Mucosa of descending colon (tissue), 3 donors: Measurements from ENCODE around the gene NOSTRIN. TPM values are rescaled to one million over a fixed set of nuclear protein-coding genes. Genes with fewer than 3 reads are reported as not detected.

Experiments
- ATAC-seq: fragments of 200-7000 bp; cut with Tn5 transposase; one replicate; pipeline ENCODE4 v1.9.1; 2020; ENCODE audit warnings: mild to moderate bottlenecking, moderate library complexity
- DNase-seq, 3 donors: peaks; one replicate each; pipeline ENCODE4 v3.0.0-alpha.2; 2020
- H3K36me3 ChIP-seq: fragments of 200-600 bp; one replicate; pipeline ENCODE4 v1.8.0; 2021; ENCODE audit warnings: low read depth, mild to moderate bottlenecking
- H3K4me1 ChIP-seq: fragments of 200-600 bp; one replicate; pipeline ENCODE4 v1.8.0; 2021; ENCODE audit warnings: low read depth, mild to moderate bottlenecking
- H3K4me3 ChIP-seq: fragments of 200-600 bp; one replicate; pipeline ENCODE4 v1.8.0; 2021; ENCODE audit warnings: mild to moderate bottlenecking
- H3K9me3 ChIP-seq: fragments of 200-600 bp; one replicate; pipeline ENCODE4 v1.8.0; 2021; ENCODE audit warnings: mild to moderate bottlenecking
- intact Hi-C, 2 donors: fragments of 100-400 bp; cut with DNase I in 1 of 2; cut with micrococcal nuclease in 1 of 2; formaldehyde crosslinking; loops; one replicate each; pipeline versions ENCODE4 v1.11.0 to v1.11.1; 2022; cut with DNase I, micrococcal nuclease
- total RNA-seq, 3 donors: library from RNA; stranded (reverse); fragmentation: NEBNext Ultra II Directional in 2 of 3; extraction: Animal tissue kit (Norgen Biotek cat#: 25700) in 2 of 3; gene quantifications; one replicate each; pipeline versions ENCODE4 v1.2.1 to v1.2.4, GENCODE V29; 2021 to 2023
- TF ChIP-seq, protein P1 (sequence below): fragments of 200-600 bp; IDR thresholded peaks from one replicate; pipeline ENCODE4 v1.8.0; 2022; ENCODE audit warnings: antibody characterized with exemption, mild to moderate bottlenecking
- donor health status: DM: no; HTN: no; CAD: no; lungs with moderate emphysema.
- donor health status: DM: no; HTN: no; CAD: no.
- donor health status: DM: no; HTN: yes; CAD: no.

NOSTRIN gene
- total RNA-seq, 3 donors from 2014 or later = 27.3 to 78.7 (median 56.2) TPM

DNA sequence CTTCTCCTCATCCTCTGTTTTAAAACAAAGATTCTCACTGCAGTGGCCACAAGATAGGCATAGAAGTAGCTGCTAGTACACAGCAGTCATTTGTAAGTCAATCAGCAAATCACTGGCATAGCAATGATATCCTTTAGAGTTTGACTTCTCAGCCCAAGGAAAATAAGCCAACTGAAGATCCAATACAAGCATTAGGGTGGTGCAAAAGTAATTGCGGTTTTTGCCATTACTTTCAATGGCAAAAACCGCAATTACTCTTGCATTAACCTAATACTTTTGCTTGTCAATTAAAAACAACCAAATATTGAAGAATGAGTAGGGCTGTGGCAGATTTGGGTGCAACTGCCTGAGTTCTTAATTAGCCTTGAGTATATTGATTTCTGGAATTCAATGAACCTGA lies 101.5 kb downstream of the NOSTRIN start:
- intact Hi-C loops = no loop called here
- ATAC-seq (no peak), DNase-seq (no peak)
- H3K4me3 ChIP-seq = no peak overlapping the region
- no peaks in the 10 kb centered on the region for H3K36me3 ChIP-seq
- no peaks in the 10 kb centered on the region for H3K4me1 ChIP-seq
- H3K9me3 ChIP-seq = no peaks in the 10 kb centered on the region
- TF ChIP-seq, protein P1, sequence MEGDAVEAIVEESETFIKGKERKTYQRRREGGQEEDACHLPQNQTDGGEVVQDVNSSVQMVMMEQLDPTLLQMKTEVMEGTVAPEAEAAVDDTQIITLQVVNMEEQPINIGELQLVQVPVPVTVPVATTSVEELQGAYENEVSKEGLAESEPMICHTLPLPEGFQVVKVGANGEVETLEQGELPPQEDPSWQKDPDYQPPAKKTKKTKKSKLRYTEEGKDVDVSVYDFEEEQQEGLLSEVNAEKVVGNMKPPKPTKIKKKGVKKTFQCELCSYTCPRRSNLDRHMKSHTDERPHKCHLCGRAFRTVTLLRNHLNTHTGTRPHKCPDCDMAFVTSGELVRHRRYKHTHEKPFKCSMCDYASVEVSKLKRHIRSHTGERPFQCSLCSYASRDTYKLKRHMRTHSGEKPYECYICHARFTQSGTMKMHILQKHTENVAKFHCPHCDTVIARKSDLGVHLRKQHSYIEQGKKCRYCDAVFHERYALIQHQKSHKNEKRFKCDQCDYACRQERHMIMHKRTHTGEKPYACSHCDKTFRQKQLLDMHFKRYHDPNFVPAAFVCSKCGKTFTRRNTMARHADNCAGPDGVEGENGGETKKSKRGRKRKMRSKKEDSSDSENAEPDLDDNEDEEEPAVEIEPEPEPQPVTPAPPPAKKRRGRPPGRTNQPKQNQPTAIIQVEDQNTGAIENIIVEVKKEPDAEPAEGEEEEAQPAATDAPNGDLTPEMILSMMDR = no peak

DNA sequence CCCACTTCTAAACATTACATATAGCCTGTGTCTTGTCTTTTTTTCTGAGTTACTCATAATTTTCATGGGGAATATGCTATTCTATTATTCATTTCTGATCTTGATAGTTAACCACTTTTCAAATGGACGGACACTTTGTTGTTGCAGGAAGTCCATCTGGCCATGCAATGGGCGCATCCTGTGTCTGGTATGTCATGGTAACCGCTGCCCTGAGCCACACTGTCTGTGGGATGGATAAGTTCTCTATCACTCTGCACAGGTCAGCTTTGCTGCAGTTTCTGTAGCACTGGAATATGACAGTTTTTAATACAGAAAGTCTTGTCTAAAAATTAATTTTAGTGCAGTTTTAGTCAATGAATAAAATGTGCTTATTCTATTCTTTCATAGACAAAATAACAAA lies 101.9 kb downstream of the NOSTRIN start:
- Histone ChIP-seq H3K4me3 (no peak overlapping the region), H3K4me1 (no peaks in the 10 kb centered on the region), H3K36me3 (no peaks in the 10 kb centered on the region), H3K9me3 (no peaks in the 10 kb centered on the region)
- TF ChIP-seq, protein P1 = no peak
- DNase-seq = no peak
- intact Hi-C loops = no loop called here
- no peak for ATAC-seq

DNA sequence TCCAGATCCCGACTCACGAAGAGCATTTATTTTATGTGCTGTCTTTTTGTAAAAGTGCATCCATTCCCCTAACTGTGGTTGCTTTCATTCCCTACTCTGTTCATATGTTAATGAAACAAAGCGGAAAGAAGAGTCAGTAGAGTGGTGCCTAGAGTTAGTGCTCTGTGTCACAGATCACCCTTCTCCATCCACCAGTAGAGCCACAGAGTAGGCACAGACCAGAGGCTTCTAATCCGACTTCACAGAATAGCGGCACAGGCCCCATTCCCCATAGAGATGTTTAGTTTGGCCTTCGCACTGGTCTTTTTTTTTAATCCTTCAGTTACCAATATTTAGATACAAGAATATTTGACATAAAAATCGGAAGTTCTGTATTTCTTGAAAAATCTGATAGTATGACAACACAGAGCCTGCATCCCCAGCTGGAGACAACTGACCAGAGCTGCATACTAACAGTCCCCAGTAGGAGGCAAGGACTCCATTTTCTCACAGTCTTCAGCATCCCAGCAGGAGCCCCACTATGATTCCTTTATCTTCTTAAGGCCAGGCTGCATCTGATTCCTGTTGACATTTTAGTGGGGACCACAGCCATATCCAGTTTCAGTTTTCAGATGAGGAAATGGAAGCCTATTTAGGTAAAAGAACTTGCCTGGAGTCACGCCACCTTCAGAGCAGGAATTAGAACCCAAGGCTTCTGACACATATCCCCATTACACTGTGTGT lies 105.7 kb downstream of the NOSTRIN start:
- no peak overlapping the region for H3K4me3 ChIP-seq
- TF ChIP-seq, protein P1 = no peak
- H3K4me1 ChIP-seq = no peaks in the 10 kb centered on the region
- H3K36me3 ChIP-seq = no peaks in the 10 kb centered on the region
- DNase-seq = no peak
- intact Hi-C loops = no loop called here
- ATAC-seq = no peak
- H3K9me3 ChIP-seq = no peaks in the 10 kb centered on the region

DNA sequence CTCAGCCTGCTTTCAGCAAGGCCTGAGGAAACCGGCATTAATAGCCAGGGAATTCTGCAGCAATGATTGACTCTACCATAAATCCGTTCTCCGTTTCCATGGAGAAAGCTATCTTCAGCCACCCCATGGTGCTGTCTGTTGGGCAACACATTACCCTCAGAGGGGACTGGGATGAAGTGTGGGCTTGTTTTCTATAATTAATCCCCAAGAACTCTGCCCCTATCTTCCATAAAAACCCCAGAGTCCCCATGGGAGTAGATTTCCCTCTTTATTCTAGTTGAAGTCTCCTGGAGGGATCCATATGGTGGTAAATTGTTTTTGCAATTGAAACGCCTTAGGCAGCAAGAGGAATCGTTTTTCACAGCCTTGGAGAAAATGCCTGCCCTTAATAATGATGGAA lies 107.9 kb downstream of the NOSTRIN start:
- DNase-seq (no peak), ATAC-seq (no peak)
- TF ChIP-seq, protein P1 = no peak
- Histone ChIP-seq H3K4me3 (no peak overlapping the region), H3K9me3 (no peaks in the 10 kb centered on the region), H3K36me3 (no peaks in the 10 kb centered on the region), H3K4me1 (no peaks in the 10 kb centered on the region)
- intact Hi-C loops = loop anchor here in 1 of 2 donors (10.0 kb wide), 1 partner anchor 566 kb away; no protein-coding TSS in a partner anchor

DNA sequence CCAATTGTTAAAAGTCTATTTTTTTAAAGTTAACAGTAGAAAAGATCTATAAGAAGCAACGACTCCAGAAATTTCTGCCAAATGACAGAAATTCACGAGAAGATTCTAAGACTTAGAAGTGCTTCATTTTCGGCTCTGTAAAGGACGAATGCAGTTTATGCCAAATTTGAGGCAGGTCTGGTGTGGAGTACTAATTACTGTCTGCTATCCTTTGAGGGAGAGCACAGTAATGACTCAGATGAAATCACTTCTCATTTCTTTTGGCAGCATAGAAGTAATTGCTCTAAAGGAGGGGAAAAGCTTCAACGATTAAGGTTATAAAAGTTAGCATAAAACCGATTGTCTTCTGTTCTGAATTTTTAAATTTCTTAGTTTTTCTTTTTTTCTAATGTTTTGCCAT lies 110.0 kb downstream of the NOSTRIN start:
- Histone ChIP-seq H3K4me1 (no peaks in the 10 kb centered on the region), H3K4me3 (no peak overlapping the region), H3K36me3 (no peaks in the 10 kb centered on the region), H3K9me3 (peaks cover 2% of the 10 kb centered on the region)
- ATAC-seq (no peak), DNase-seq (no peak)
- TF ChIP-seq, protein P1 = no peak
- intact Hi-C loops = loop anchor here in 1 of 2 donors (10.0 kb wide), 1 partner anchor 568 kb away; no protein-coding TSS in a partner anchor
